ENCODE results near the gene TSSK6.

Gene TSSK6

GRCh38 chr19:19531951-19532805, 16.8 kb upstream of the TSSK6 start:
- DNase-seq = peak in 52 of 56 donors; percentile 12 to 92 (median 58)

DNA sequence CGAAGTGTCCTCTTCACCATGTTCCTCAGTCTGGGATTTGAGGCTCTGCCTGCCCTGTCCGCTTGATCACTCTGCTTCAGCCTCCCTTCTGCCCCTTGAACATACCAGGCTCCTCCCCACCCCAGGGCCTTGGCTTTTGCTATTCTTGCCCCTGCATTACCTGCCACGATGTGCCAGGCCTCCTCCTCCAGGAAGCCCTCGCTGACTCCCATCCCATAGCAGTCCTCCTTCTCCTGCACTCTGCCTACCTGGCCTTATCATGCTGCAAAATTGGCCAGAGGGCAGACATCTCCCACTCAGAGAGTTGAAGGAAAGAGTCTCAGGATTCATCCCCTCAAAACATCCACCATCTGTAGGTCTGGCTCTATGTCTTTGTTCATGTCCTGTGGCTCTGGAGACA, 15.5 kb upstream of the TSSK6 start:
- no peak for DNase-seq

DNA sequence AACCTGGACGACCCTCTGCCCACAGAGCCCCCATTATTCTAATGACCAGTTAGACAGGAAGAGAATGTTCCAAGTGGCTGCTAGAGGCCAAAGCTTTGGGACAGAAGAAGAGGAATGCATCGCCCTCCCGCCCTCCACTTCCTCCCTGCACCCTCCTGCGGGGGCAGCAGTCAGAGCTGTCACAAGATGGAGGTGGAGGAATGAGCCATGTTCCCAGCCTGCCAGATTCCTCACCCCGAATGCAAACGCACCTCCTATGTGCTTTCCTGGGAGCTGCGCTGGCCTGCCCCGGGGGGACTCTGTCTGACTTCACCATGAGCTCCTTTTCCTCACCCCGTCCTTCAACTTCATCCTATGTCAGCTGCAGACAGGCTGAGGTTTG, 15.1 kb upstream of the TSSK6 start:
- peak in 32 of 56 donors; percentile 12 to 80 (median 40) for DNase-seq

DNA sequence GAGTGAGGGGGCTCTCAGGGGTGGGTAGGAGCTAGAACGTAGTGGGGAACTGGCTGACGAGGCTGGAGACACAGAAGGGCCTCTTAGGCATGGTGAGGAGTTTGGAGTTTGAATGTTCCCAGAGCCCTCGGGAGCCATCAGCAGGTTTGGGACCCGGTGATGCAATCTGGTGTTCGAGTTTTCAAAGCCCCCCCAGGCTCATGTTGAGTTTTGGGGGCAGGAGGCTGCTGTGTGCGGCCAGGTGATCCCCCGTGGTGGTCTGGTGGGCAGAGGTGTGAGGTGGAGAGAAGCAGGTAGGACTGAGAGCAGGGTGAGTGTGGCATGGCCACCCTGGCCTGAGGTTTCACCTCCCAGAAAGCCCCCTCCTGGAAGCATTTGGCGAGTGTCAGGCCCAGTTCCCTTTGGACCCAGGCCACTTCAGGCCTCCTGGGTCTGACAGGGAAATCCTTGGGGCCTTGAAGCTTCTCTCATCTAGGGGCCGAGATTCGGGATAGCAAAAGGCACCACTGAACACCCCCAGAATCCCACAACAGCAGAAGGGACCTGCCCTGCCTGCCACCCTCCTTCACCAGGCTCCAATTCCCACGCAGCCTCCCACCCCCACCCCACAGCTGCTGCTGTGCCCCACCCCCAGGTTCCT, 14.6 kb upstream of the TSSK6 start:
- no peak for DNase-seq

DNA sequence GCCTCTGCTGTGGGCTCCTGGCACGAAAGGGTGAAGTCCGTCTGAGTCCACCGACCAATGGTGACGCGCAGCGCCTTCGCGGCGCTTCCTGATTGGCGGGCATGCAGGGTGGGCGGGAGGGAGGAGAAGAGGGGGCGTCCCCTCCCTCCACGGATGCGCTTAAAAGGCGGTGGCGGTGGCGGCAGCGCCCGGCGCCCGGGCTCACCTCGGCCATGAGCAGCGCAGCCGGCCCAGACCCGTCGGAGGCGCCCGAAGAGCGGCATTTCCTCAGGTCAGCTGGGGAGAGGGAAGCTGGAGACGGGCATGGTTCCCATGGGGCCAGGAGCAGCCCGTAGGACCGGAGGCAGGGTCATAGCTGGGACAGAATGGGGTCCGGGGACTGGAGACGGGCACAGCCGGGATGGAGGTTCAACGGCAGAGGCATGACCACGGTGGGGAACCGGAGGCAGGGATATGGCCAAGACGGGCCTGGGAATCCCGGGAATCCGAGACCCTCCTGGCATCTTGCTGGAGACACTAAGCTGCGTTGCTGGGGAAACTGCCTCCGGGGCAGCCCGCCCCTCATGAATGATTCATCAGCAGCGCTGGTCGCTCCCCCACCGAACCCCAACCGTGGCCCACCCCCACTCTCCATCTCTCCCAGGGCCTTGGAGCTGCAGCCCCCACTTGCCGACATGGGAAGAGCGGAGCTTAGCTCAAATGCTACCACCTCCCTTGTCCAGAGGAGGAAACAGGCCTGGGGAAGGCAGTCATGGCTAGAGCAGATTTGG, 13.6 kb upstream of the TSSK6 start, which contains the start of gene YJEFN3:
YJEFN3 (plus strand) TSS at position 191 of the 770 bp plus-strand sequence; CDS start at position 213, 22 bp downstream.
- peak in 53 of 56 donors; percentile 13 to 89 (median 55) for DNase-seq

- no peak for DNase-seq
These were observed 12.6 kb upstream of the TSSK6 start for GRCh38 chr19:19527674-19528625.

- DNase-seq = no peak
These were observed 12.0 kb upstream of the TSSK6 start for GRCh38 chr19:19527371-19527656.

DNA sequence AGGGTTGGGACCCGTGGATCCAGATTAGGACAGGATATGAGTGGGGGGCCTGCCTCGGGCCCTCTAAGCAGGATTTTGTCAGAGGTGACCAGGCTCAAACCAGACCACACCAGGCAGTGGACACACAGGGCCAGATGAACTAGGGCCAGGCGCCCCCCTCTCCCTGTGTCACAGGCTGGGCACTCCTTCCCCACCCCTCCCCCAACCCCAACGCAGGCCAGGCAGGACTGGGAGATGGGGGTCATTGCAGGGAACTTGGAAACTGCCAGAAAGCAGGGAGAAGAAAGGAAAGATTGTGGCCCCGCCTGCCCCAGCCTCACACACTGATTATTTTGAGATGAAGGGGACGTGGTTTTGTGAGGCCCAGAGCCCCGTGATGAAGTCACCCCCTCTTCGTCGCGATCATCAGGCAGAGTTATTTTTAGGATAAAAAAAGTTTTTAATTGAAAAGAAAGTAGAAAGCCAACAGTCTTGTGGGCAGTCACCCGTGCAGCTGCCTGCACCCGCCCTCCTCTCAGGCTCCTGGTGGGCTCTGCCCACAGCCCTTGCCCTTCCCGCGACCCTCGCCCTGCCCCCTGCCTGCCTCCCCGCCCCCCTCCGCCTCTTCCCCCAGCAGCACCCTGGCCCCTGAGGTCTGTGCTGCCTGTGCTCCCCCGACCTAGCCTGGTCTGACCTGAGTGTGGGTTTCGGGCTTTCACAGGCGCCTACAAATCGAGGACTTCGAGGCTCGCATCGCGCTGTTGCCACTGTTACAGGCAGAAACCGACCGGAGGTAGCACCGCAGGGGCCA, 11.4 kb upstream of the TSSK6 start:
- DNase-seq = peak in 12 of 56 donors; percentile 1 to 45 (median 20)

GRCh38 chr19:19525611-19526380, 10.4 kb upstream of the TSSK6 start:
- no peak for DNase-seq

DNA sequence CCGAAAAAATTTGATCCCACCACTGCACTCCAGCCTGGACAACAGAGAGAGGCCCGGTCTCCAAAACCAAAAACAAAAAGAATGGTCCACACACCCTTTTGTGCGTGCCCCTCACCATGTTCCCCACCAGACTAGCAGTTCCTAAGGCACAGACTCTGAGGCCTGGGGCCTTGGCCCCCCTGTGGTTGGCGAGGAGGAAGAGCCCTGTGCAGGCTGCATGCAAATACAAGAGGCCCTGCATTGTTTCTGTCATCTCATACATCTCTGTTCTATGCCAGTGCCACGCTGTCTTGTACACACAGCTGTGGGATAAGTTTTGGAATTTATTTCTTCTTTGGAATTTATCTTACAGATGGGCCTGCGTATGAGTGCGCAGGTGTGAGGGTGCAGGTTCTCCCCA, 8.7 kb upstream of the TSSK6 start:
- DNase-seq = no peak

DNA sequence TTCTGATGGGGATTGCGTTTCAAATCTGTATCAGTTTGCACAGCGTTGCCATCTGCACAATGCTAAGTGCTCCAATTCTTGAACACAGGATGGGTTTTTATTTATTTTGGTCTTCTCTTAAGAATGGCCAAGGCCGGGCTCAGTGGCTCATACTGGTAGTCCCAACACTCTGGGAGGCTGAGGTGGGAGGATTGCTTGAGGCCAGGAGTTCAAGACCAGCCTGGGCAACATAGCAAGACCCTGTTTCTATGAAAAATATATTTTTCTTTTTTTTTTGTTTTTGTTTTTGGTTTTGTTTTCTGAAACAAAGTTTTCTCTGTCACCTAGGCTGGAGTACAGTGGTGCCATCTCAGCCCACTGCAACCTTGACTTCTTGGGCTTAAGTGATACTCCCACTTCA, 7.8 kb upstream of the TSSK6 start:
- DNase-seq = no peak

DNA sequence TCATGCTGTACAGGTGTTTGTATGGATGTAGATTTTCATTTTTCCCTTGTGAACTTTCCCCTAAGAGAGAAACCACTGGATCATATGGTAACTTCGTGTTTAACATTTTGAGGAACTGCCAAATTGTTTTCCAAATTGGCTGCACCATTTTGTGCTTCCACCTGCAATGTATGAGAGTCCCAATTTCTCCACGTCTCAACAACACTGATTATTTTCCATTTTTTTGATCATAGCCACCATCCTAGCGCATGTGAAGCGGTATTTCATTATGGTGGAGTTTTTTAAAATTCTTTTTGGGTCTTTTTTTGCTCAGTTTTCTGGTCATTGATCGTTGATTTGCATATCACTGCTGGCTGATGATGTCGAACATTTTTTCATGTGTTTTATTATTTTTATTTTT, 5.6 kb upstream of the TSSK6 start:
- no peak for DNase-seq

- no peak for DNase-seq
These were observed 1.9 kb upstream of the TSSK6 start for GRCh38 chr19:19517235-19517619.

DNA sequence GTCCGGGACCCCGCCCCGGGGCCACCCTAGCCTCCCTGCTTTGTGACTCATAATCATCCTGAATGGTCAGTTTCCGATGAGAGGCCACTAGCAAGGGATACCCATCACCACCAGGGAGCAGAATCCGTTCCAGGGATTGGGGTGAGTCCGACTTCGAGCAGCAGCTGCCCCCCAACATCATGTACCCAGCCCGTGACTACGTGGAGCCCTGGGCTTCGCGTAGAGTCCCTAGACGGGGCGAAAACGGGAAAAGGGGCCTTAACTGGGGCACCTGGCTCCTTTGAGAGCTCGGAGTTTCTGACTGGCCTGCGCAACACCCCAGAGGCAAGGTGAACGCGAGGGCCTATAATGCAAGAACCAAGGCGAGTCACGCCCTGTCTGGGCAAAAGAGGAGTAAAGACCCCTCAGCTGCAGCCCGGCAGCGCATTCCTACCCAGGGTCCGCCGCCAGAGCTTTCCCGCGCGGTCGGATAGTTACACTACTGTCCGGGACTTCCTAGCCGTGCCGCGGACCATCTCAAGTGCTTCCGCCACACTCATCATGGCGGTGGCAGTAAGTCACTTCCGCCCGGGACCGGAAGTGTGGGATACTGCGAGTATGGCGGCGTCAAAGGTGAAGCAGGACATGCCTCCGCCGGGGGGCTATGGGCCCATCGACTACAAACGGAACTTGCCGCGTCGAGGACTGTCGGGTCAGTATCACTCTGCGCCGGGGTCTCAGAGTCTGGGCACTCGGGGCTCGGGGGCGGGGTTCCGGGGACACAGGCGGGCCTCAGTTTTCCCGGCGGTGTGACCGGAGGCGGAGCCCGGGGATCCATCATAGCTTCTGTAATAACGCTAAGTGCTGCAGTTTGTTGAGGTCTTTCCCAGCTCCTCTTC, 533 bp upstream of the TSSK6 start, which contains the start of gene NDUFA13:
NDUFA13 (plus strand) TSS at position 584 of the 878 bp plus-strand sequence; CDS start at position 598, 14 bp downstream.
- peak; percentile 22 to 93 (median 84) for DNase-seq

- DNase-seq = peak in 30 of 56 donors; percentile 4 to 71 (median 36)
These were observed 1.1 kb downstream of the TSSK6 start for GRCh38 chr19:19514215-19514657.

- DNase-seq = no peak
These were observed 1.7 kb downstream of the TSSK6 start for GRCh38 chr19:19513682-19514081.

- DNase-seq = no peak
These were observed 4.9 kb downstream of the TSSK6 start for GRCh38 chr19:19510432-19510831.

GRCh38 chr19:19508217-19508616, 7.1 kb downstream of the TSSK6 start:
- DNase-seq = no peak
